IMR-90 (cell line): Measurements from ENCODE around the gene CHN2.

Source experiments
- BHLHE40 ChIP-seq: fragments of 150-350 bp; IDR thresholded peaks from 2 replicates; pipeline ENCODE4 v1.6.1; 2016; ENCODE audit warnings: mild to moderate bottlenecking, low read depth, low read length
- CHD1 ChIP-seq: IDR thresholded peaks from 2 replicates; pipeline ENCODE4 v1.6.1; 2012; ENCODE audit warnings: low read depth, low read length, improper control_type of control experiment
- CTCF ChIP-seq: conservative IDR thresholded peaks from 2 replicates; pipeline ENCODE4 v1.5.1; 2012; ENCODE audit warnings: mild to moderate bottlenecking, low read depth, low read length, improper control_type of control experiment
- ELK1 ChIP-seq: fragments of 150-350 bp; IDR thresholded peaks from 2 replicates; pipeline ENCODE4 v1.6.1; 2016; ENCODE audit warnings: low read depth, mild to moderate bottlenecking, low read length, moderate library complexity, borderline replicate concordance
- FOS ChIP-seq: fragments of 150-350 bp; IDR thresholded peaks from 2 replicates; pipeline ENCODE4 v1.6.1; 2016; ENCODE audit warnings: low read depth, low read length
- MAFK ChIP-seq: IDR thresholded peaks from 2 replicates; pipeline ENCODE4 v1.6.1; 2012; ENCODE audit warnings: low read depth, low read length, improper control_type of control experiment
- MAZ ChIP-seq: IDR thresholded peaks from 2 replicates; pipeline ENCODE4 v1.6.1; 2012; ENCODE audit warnings: low read depth, mild to moderate bottlenecking, low read length, improper control_type of control experiment, moderate library complexity, borderline replicate concordance
- NFE2L2 ChIP-seq: fragments of 150-350 bp; IDR thresholded peaks from 2 replicates; pipeline ENCODE4 v1.6.1; 2016; ENCODE audit warnings: low read depth, mild to moderate bottlenecking, low read length
- POLR2A ChIP-seq: IDR thresholded peaks from 2 replicates; pipeline ENCODE4 v1.6.1; 2012; ENCODE audit warnings: mild to moderate bottlenecking, low read depth, low read length
- RAD21 ChIP-seq: IDR thresholded peaks from 2 replicates; pipeline ENCODE4 v1.6.1; 2012; ENCODE audit warnings: low read length, improper control_type of control experiment
- RCOR1 ChIP-seq: IDR thresholded peaks from 2 replicates; pipeline ENCODE4 v1.6.1; 2012; ENCODE audit warnings: mild to moderate bottlenecking, low read length, improper control_type of control experiment; ENCODE audit not compliant: insufficient replicate concordance
- RFX5 ChIP-seq: IDR thresholded peaks from 2 replicates; pipeline ENCODE4 v1.8.0; 2012; ENCODE audit warnings: low read depth, mild to moderate bottlenecking, low read length, moderate library complexity
- SMC3 ChIP-seq: fragments of 150-350 bp; IDR thresholded peaks from 2 replicates; pipeline ENCODE4 v1.6.1; 2016; ENCODE audit warnings: low read depth, mild to moderate bottlenecking, antibody characterized with exemption, low read length, moderate library complexity
- USF2 ChIP-seq: fragments of 150-350 bp; IDR thresholded peaks from 2 replicates; pipeline ENCODE4 v1.6.1; 2017; ENCODE audit warnings: mild to moderate bottlenecking, antibody characterized with exemption, low read length, low read depth

DNA sequence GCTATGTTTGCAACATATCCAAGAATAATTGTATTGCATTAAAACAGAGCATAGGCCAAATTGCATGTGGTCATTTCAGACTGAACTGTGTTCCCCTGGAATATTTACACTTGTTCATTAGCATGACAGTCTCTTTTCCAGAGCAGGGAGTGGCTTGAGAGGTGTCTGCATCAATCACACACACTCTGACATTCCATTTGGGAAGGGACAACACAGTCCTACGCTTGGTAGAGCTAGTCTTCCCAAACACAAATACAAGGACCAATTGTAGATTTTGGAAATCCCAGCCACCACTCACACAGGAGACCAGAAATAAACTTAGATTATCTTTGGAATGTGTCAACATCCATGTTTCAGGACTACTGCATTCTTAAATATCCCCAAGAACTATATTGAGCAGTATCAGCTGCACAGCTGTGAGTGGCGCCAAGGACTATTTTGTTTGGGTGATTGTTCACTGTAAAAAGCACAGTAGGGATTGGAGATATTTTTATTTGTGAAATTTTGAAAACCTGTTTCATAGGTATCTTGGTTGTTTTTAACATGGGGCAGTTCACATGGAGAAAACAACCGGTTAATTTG is 275.5 kb downstream of the CHN2 start:
- TF ChIP-seq CTCF: no peak
- no peak for TF ChIP-seq POLR2A
- TF ChIP-seq NFE2L2: no peak
- TF ChIP-seq BHLHE40: no peak
- no peak for TF ChIP-seq USF2
- no peak for TF ChIP-seq MAFK
- TF ChIP-seq FOS: no peak
- TF ChIP-seq RFX5: no peak
- no peak for TF ChIP-seq CHD1
- no peak for TF ChIP-seq ELK1
- no peak for TF ChIP-seq RAD21
- no peak for TF ChIP-seq MAZ
- TF ChIP-seq SMC3: no peak
- TF ChIP-seq RCOR1: no peak
